Activated CD4-positive, alpha-beta T cell treated with anti-CD3 and anti-CD28 coated beads, Interleukin-10, Interleukin-2, amounts not matched to agents 100 ng/mL and 50 ng/mL, durations not matched to agents 16 hours and 8 hours (primary cell): ENCODE results near the gene RNF6.
"Not testable (repeated sequence)": the region's sequence is repeated elsewhere in the genome, so short reads cannot be mapped to it uniquely, and the experiment has no call there.

Source experiments
- DNase-seq: peaks from one replicate; pipeline ENCODE4 v3.0.0-alpha.2; 2020

Gene RNF6

DNA sequence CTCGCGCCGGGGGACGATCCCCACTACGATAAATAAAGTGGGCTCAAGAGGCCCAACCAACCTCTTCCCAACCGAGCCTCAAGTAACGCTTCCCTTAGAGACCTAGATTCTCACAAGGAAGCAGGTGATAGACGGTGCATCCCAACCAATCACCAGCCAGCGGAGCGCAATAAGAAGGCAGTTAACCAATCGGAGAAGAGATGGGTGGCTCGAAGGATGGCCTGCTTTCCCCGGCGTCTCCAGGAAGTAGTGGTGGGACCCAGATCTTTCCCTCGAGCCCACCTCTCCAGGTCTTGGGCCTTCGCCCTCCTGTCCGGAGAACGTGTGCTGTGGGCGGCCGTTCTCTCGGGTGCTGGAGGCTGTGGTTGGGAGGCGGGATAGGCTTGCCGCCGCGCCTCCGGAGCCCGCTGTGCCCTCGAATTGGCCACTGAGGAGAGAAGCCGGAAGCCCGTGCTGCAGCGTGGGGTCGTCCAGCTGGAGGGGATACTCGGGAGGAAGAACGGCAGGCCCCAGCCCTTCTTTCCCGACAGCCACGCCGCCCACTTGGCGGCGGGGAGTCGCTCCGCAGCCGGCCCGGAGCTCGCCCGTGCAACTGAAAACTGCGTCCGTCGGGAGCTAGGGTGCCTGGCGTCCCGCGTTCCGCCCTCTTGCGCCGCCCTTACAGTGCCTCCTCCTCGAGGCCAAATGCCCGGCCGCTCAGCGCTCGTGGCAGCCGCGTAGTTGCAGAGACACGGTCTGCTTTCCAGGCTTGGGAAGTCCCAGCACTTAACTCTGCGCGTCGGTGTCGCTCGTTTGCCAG is at the start of gene RNF6:
RNF6 (minus strand) TSS at position 594 of the 799 bp plus-strand sequence. CDS start 2,665 bp downstream, outside the sequence.
- DNase-seq: peak; percentile 95

DNA sequence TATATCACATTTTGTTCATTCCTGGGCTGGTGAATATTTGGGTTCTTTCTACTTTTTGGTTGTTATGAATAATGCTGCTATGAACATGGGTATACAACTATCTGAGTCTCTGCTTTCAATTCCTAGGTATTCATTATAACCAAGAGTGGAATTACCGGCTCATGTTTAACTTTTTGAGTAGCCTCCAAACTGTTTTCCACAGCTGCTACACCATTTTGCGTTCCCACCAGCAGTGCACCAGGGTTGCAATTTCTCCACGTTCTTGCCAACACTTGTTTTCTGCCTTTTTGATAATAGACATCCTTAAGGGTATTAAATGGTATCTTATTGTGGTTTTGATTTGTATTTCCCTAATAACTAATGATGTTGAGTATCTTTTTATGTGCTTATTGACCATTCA is 48.6 kb upstream of the RNF6 start:
- DNase-seq: no peak

DNA sequence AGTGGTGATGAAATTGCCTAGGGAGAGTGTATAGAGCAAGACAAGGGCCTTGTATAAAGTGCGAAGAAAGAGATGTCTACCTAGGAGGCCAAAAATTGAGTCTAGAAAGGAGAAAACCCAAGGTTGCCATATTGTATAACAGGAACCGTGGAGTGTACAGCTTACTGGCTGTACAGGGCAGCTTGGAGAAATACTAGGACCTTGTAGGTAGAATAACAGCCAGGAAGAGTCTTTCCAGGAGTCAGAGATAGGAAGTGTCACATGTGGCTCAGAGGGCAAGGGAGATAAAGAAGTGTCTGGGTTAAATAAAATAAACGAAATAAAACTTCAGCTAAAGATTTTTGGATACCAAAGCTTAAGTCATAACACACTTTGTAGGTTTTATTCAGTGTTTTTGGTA is 44.2 kb upstream of the RNF6 start:
- DNase-seq: no peak

DNA sequence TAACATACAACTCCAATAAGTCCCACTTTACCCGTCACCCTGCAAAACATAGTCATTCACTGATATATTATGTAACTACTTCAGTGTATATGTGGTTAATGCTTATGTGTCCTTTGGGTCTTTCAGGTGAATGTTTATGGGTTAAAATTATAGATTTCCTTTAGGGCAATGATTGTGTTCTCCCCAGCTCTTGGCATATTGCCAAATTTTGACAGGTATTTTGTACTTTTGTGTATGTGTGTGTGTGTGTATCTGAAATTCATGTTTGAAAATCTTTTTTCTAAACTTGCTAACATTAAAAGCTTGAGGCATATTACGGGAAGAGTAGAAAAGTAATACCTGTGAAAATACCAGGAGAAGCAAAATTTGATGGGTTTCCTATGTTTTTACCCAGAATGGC is 40.0 kb upstream of the RNF6 start:
- no peak for DNase-seq

DNA sequence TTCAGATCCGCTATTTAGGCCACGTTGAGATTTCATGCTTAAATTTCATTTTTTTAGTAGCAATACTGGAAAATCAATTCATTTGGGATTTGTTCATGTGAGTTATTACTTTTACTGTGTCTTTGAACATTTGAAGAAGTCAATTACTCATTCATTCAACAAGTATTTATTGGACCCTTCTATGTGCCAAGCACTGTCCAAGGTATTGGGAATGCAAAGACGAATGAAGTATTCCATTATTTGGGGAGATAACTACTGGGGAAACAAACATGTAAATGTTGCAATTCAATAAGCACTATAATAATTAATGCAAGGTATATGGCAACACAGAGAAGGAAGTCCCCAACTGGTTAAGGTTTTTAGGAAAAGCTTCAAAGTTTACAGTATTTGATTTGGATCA is 37.5 kb upstream of the RNF6 start:
- no peak for DNase-seq

DNA sequence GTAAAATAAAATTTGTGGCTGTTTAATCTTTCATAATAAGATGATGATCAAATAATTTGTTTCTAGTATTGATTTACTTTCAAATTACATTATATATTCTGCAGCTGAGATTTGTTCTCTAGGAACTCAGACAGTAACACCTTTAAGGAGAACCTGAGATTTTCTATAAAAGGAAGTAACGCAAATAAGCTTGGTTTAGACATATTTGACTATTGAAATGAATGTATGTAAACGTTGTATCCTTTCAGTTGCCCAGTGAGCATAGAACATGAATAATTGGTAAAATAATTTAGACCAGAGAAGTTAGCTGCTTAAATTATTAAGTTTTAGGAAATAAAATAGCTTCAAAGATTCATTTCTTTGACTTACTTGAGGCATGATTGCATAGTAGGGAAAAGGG is 34.9 kb upstream of the RNF6 start:
- peak; percentile 18 for DNase-seq

DNA sequence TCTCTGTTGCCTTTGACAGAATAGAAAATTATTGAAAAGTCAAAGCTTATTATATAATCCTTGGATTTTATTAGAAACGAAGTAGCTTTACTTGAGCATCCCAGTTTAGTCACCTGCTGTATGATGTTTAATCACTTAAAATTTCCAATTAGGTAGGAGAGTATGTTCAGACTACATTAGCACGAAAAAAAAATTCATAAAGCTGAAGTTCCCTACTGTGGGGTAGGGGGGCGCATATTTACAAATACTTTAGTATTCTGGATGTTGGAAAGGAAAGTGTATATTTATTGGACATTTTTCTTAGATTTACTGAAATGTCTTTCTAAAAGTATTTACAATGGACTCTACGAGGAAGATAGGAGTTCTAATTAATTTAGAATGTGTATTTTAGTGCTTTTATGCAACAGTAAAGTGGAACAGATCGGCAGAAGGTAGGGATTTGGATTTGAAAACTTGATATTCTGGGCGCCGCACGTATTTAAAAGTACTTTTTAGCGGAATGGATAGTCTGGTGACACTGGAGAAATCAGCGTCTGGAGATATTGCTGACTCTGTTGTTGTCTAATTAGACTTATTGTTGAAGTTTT is 33.7 kb upstream of the RNF6 start:
- DNase-seq: no peak

DNA sequence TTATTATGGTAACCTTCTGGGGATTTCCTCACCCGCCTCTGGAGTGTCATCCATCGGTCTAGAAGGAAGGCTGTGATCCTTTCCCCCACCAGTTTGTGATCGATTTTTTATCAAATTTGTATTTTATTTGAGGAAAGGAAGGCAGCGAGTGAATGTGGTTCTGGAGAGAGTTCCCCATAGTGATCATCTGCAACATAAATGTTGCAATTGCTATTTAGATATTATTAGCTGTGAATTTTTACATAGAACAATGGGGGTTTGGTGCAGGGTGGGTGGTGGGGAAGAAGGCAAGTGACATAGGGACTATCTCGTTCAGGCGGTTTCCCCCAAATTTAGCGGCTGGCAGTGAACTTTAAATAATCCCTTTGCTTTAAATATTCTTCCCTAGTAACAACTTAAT is 33.0 kb upstream of the RNF6 start:
- DNase-seq: no peak

DNA sequence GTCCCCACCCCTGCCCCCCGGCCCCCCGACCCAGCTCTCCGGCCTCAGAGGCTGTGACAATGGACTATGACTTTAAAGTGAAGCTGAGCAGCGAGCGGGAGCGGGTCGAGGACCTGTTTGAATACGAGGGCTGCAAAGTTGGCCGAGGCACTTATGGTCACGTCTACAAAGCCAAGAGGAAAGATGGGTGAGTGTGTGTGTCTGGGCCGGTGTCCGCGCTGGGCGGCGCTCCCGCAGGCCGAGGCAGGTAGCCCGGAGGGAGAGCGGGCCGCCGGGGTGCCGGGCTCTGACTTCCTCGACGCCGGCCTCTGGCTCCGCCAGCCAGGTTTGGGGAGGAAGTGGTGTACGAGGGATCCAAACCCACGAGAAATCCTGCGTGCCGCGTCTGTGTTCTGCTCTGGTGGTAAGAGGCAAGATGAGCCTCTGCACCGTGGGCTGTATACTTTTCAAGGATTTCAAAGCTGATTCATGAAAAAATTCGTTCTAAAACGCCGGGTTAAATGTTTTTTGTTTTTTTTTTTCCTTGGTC is 32.5 kb upstream of the RNF6 start:
- peak; percentile 61 for DNase-seq

DNA sequence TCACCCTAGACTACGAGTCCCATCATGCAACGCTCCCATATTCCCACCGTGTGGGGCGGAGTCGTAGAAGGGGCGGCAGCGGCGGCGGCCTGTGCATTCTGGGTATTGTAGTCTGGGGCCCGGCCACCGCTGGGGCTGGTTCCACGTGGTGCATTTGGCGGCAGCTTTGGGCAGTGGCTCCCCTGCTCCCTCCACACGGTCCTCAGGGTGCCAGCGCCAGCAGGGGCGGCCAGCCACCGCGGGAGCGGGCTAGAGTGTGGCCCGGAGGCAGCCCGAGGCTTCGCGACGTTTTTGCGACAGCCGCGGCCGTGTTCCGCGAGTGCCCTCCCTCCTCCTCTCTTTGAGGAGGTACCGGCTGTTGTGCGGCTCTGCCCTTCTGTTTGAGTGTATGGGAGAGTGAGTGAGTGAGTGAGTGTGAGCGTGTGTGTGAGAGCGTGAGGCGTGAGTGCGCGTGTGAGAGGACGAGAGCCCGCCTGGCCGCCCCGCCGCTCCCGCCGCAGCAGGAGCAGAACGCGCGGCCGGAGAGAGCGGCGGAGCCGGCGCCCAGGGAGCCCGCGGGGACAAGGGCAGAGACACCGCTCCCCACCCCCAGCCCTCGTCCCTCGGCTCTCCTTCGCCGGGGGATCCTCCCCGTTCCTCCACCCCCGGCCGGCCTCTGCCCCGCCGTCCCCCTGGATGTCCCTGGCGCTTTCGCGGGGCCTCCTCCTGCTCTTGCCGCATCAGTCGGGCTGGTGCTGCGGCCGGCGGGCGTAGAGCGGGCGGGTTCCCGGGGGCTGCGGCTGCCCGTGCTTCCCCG is 31.9 kb upstream of the RNF6 start, which contains the start of gene CDK8:
CDK8 (plus strand) TSS at position 343 of the 796 bp plus-strand sequence. CDS start 513 bp downstream, outside the sequence.
- peak; percentile 90 for DNase-seq

DNA sequence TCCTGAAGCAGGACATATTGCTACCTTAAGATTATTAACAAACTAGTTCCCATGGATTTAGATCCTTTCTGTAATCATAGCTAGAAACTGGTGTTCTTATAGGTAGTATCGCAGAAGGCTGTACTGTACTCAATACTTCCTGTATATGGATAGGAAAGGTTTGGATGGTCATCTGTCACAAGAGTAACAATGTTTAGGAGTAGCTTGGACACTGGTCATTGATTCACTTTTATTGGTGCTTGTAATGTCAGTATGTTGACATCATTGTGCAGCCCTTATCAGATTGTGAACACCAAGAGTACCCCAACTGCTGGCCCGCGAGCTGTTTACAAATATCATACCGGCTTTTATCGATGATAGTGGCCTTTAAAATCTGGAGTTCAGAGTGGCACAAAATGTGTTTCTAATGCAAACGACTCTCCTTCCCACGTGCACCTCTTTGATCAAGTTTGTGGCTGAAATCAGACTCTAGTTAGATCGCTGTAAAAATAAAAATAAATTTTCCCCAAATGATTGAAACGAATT is 31.2 kb upstream of the RNF6 start:
- DNase-seq: no peak

DNA sequence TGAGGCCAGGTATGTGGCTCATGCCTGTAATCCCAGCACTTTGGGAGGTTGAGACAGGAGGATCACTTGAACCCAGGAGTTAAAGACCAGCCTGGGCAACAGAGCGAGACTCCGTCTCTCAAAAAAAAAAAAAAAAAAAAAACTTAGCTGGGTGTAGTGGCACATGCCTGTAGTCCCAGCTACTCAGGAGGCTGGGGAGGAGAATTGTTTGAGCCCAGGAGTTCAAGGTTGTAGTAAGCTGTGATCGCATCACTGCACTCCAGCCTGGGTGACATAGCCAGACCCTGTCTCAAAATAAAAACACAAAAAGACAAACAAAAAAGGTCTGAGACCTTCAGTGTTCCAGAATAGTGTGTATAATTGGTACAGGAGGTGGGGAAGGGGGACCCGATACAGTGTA is 29.9 kb upstream of the RNF6 start:
- not testable (repeated sequence) for DNase-seq

DNA sequence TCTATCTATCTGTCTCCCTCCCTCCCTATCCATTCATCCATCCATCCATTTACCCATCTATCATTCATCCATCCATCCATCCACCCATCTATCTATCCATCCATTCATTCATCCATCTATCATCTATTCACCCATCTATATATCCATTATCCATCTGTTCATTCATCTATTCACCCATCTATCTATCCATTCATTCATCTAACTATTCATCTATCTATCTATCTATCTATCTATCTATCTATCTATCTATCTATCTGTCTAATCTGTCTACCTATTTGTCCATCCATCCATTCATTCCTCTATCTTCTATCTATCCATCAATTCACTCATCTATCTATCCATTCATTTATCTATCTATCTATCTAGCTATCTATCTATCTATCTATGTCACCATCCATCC is 27.4 kb upstream of the RNF6 start:
- no peak for DNase-seq

DNA sequence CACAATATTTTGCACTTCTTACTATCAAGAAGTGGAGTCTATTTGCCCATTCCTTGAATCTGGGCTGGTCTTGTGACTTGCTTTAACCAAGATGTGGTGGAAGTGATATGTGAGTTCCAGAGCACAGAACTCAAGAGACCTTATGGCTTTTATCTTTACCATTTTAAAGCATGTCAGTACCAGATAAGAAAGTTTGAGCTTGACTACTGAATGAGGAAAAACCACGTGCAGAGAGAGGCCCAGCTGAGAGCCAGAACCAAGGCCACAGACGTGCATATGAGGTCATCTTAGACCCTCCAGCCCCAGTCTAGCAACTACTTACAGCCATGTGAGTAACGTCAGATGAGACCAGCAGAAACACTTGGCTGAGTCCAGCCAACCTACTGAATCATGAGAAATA is 25.5 kb upstream of the RNF6 start:
- DNase-seq: no peak

DNA sequence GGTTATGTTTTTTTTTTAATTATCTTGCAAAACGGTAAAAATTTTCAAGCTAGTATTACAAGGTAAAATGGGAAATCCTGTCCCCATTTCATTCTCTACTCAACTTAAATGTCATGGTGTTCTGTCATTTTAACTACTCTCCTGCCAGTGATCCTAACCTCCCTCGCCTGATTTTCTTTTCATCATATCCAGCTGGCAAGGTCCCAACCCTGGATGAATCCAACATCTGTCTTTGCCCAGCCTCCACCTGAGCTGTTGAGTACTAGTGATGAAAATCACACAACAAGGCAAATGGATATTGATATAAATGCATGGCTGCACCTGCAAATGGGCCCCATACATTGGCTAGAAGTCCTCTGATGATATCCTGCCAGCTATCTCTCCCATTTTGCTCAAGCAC is 24.9 kb upstream of the RNF6 start:
- DNase-seq: no peak

DNA sequence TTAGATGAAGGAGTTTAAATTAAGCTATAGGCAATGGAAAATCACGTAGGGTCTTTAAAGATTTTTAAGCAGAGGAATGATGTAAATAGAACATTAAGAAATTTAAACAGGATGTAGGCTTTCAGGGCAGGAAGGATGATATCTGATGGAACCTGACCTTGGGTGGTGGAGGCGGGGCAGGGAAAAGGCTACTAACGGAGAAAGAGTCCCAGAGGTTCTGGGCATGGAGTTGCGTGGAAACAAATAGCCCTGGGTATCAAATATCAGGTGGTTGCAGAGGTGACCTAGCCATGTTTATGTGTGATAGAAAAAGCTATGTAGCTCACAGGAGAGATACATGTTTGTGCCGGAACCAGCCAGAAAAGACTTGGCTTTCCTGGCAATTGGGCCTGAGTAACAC is 24.0 kb upstream of the RNF6 start:
- DNase-seq: no peak

DNA sequence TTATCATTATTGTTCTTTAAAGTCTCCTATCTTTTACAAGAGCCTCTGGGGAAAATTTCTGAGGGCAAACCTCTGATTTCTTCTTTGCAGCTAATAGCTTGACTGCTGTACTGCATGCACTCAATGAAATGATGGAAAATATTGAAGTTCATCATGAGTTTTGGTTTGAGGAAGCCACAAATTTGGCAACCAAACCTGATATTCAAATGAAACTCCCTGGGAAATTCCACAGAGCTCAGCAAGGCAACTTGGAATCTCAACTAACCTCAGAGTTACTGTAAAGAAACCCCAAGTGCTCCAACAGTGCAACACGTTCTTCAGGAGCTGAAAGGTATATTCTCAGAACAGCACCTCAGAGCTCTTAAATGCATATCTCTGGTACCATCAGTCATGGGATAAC is 14.2 kb upstream of the RNF6 start:
- no peak for DNase-seq

DNA sequence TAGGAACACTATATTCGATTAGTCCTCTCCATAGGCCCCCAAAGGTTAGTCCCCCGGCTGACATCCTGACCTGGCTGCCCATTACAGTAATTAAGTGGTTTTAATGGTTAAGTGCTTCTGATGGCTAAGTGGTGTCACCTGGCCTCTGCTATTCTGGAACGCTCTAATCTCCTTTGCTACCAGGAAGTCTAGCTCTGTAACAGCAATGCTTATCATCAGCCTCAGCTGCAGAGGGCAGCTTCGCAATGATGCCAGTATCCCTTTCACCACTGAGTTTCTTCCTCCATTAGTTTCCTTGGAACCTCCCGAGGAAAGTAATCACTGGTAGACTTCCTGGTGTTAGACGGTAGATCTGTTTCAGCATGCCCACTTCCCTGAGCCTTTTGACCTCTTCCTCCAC is 8.6 kb upstream of the RNF6 start:
- DNase-seq: no peak

DNA sequence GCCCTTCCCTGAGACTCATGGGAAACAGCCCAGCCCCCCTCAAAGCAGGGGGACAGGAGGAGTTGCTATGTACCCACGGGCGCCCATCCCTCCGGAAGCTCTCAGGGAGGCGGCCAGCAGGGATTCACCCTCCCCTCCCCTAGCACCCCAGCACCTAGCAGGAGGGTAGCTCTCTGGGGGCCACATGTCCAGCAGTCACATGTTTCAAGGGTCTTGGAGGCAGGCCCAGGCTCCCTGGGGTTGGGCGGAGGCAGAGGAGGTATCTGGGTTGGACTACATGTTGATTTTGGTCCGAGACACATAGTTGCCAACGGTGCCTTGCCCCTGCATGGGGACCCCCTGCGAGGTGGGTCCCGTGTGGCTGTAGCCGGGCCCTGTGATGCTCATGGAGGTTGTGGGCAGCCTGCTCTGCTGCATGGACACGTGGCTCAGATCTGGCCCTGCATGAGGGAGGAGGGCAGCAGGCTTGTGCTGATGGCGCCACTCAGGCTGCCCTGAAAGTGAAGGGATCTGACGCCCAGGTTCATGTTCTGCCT is 7.0 kb upstream of the RNF6 start:
- DNase-seq: no peak

DNA sequence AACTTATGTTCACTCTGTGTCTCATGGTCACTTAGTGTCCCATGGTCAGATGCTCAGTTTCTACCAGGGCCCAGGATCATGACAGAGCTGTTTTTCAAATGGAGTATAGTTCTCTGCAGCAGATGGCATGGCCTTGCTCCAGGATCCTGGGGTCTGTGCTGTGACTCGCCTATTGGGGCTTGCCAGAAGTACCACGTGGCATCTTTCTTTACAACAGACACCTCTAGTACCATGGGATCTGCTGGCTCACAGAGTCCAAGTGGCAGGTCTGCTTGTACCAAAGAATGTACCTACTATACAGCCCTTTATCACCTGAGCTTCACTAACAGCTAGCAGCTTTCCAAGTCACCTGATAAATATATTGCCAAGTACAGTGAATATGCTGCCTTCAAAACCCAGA is 6.0 kb upstream of the RNF6 start:
- no peak for DNase-seq

DNA sequence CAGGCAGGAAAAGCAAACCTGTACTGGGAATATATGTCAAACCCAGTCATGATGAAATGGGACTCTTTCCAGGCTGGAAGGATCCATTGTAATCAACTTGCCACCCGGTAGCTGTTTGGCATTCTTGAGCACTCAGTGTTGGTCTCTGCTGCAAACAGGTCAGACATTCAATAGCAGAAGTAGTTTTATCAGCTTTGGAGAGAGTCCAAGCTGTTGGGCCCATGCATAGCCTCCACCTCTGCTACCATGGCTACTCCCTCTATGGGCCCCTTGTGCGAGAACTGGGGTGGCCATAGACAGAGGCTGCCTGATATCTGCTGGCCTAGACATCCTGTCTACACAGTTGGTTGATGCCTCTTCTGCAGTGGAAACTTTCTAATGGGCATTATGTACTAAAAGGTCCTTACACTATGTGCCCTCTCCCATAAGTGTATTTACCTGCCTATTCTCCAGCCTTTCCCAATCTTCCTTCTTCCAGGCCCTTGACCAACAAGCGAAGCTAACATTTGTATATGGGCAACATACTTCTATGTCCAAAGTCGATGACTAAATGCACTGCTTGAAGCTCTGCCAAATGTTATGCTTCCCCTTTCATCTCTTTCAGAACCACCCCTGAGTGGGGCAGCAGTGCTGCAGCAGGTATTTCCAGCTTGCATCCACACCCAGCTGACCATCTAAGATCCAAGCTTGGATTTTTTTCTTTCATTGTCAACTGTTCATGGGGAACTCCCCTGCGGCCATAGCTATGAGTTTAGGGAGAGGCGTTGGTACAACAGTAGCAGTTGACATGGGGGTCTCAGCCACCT is 5.3 kb upstream of the RNF6 start:
- no peak for DNase-seq
